Measurements from ENCODE around the gene CPEB2.

The CPEB2 gene

DNA sequence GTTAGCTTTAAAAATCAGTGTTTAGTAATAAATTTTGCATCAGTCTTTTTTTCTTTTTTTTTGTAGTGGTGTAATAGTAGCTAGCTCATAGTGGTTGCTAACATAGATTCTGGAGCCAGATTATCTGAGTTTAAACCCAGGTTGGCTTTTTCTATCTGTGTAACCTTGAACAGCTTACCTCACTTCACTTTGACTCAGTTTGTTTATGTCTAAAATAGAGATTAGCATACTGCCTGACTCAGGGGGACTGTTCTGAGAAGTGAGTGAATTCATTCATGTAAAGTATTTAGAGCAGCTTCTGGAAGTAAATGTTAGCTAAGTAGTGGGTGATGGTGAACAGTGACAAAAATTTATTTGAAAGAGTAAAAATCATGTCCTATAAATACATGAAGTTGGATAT lies 32.9 kb downstream of the CPEB2 start:
- no peak for TF ChIP-seq CTCF (IDR thresholded peaks at IDR 0.05; ENCODE audit: extremely low read depth, insufficient read depth, missing control alignments)
- DNase-seq (ENCODE audit: low spot score) = no peak
- in situ Hi-C loops (cut with MboI; ENCODE audit: low pct_unique_long_range_greater_than_20kb, low sequenced_read_pairs, unreplicated experiment) = no loop called here

DNA sequence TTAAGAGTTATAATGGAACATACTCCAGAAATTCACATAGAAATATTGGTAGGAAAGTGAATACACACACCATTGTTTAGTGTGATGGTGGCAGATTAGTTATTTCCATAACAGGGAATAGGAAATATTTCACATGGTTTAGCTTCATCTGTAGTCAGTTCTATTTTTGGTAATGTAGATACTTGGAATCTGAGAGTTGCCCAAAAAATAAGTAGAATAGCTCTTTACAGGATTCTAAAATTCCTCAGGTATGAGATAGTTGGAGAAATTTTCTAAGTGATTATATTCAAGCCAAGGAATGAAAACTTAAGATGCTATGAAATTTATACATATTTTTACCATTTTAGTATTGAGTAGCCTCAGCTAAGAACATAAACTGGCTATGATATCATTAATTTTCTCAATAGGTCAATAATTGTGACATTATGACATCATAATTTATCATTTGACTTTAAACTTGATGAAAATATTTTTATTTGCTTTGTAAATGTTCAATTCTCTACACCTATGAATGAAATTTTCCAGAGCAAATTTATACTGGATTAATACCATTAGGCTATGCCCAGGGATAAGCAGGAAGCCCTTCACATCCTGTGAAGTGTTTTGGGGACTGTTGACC lies 35.8 kb downstream of the CPEB2 start:
- DNase-seq (ENCODE audit: low spot score) = no peak
- in situ Hi-C loops (cut with MboI; ENCODE audit: low pct_unique_long_range_greater_than_20kb, low sequenced_read_pairs, unreplicated experiment) = no loop called here
- TF ChIP-seq CTCF (IDR thresholded peaks at IDR 0.05; ENCODE audit: extremely low read depth, insufficient read depth, missing control alignments) = no peak

GRCh38 chr4:15040916-15041463 lies 38.7 kb downstream of the CPEB2 start:
- in situ Hi-C loops (cut with MboI; ENCODE audit: low pct_unique_long_range_greater_than_20kb, low sequenced_read_pairs, unreplicated experiment) = no loop called here
- no peak for TF ChIP-seq CTCF (IDR thresholded peaks at IDR 0.05; ENCODE audit: extremely low read depth, insufficient read depth, missing control alignments)
- DNase-seq (ENCODE audit: low spot score) = no peak

- in situ Hi-C loops (cut with MboI; ENCODE audit: low pct_unique_long_range_greater_than_20kb, low sequenced_read_pairs, unreplicated experiment) = no loop called here
- no peak for DNase-seq (ENCODE audit: low spot score)
- no peak for TF ChIP-seq CTCF (IDR thresholded peaks at IDR 0.05; ENCODE audit: extremely low read depth, insufficient read depth, missing control alignments)
These were observed 40.4 kb downstream of the CPEB2 start for GRCh38 chr4:15042529-15043167.

- DNase-seq (ENCODE audit: low spot score) = no peak
- in situ Hi-C loops (cut with MboI; ENCODE audit: low pct_unique_long_range_greater_than_20kb, low sequenced_read_pairs, unreplicated experiment) = no loop called here
- TF ChIP-seq CTCF (IDR thresholded peaks at IDR 0.05; ENCODE audit: extremely low read depth, insufficient read depth, missing control alignments) = no peak
These were observed 40.9 kb downstream of the CPEB2 start for GRCh38 chr4:15043226-15043625.

DNA sequence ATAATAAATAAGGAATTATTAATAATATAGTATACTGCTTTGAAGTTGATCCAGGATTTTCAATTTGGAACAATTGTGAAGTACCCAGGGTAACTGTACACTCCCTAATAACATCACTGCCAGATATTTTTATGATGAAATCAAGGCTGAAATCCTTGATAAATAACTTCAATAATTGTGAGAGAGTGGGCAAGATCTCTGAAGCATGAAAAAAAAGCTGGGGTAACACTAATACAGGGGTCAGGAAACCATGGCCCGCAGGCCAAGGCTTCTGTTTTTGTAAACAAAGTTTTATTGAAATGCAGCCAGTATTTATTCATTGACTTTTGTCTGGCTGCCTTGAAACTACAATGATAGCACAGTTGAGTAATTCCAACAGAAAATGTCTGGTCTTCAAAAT lies 41.6 kb downstream of the CPEB2 start:
- TF ChIP-seq CTCF (IDR thresholded peaks at IDR 0.05; ENCODE audit: extremely low read depth, insufficient read depth, missing control alignments) = no peak
- in situ Hi-C loops (cut with MboI; ENCODE audit: low pct_unique_long_range_greater_than_20kb, low sequenced_read_pairs, unreplicated experiment) = no loop called here
- DNase-seq (ENCODE audit: low spot score) = no peak

Data from GM13977 (cell line).